ENCODE results near the gene KIAA0232.

GRCh38 chr4:6785572-6785925 is 3.0 kb downstream of the KIAA0232 start:
- TF ChIP-seq CTCF (IDR thresholded peaks at IDR 0.05): no peak
- no peak for TF ChIP-seq POLR2A (IDR thresholded peaks at IDR 0.05)
